Sigmoid colon (tissue), 4 donors: Measurements from ENCODE around the gene AP2S1.

Source experiments
- CTCF ChIP-seq, 4 experiments: fragments of 450-650 bp in 3 of 4; fragments of 200-600 bp in 1 of 4; IDR thresholded peaks; one replicate each; pipeline ENCODE4 v1.5.1; 2016 to 2019; ENCODE audit warnings: antibody characterized with exemption in 4 of 4, mild to moderate bottlenecking in 3 of 4, moderate library complexity in 2 of 4
- EP300 ChIP-seq, 4 donors: sonication (generic); formaldehyde crosslinking; IDR thresholded peaks; one replicate each; pipeline ENCODE4 v1.6.1; 2017; ENCODE audit warnings: antibody characterized with exemption in 4 of 4
- POLR2AphosphoS5 ChIP-seq, 4 donors: sonication (generic); formaldehyde crosslinking; IDR thresholded peaks; one replicate each; pipeline ENCODE4 v1.6.1; 2017; ENCODE audit warnings: antibody characterized with exemption in 4 of 4

- no peak for TF ChIP-seq CTCF (IDR thresholded peaks at IDR 0.05)
- TF ChIP-seq POLR2AphosphoS5 (IDR thresholded peaks at IDR 0.05) = no peak
- TF ChIP-seq EP300 (IDR thresholded peaks at IDR 0.05) = no peak
These were observed 25.0 kb upstream of the AP2S1 start for GRCh38 chr19:46875657-46876056.
